Bone marrow (tissue), 2 donors: ENCODE data around the gene METAP1D.
"Not testable (repeated sequence)": the region's sequence is repeated elsewhere in the genome, so short reads cannot be mapped to it uniquely, and the experiment has no call there.

Source experiments
- DNase-seq, 2 donors: peaks; one replicate each; lab custom pipeline; 2025; lab: John Stamatoyannopoulos, UW

METAP1D gene

DNA sequence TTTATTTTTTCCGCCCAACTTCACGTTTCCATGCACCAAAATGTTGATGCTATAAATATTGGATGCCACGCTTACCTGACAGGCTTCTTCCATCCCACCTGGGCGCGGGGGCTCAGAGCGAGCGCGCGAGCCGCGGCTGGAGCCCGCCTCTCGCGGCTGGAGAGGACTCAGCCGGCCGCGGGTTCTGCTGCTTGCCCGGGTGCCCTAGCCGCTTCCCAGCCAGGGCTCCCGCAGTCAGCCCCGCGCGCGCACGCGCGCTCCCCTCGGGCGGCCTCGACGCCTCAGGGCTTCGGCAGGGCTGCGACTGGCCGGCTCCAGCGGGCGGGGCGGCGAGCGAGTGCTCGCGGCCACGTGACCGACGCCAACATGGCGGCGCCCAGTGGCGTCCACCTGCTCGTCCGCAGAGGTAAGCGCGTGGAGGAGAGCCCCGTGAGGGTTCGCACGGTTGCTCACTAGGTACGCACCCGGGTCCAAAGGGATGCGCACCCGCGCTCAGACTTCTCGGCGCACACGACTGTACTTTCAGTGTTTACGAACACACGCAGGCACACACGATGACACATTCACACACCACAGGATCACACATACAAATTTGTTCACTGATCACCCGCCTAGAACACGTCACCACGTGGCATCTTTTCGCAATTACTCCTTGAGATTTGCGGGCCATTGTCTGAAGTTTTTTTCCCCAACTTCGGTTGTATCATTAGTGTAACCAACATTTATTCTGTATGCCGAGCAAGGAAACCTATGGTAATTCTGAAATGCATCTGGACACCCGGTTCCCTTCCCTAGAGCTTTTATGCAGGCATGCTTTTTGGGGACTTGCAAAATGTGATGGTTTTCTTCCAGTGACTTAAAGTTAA, at the start of gene METAP1D:
METAP1D (plus strand) TSS at position 350 of the 866 bp plus-strand sequence; CDS start at position 367, 17 bp downstream.
- DNase-seq: peak; percentile 68 to 70

- DNase-seq: no peak
Observed at GRCh38 chr2:171952276-171952675, 47.5 kb upstream of the METAP1D start.

GRCh38 chr2:171952748-171953147, 47.0 kb upstream of the METAP1D start:
- DNase-seq: no peak

DNA sequence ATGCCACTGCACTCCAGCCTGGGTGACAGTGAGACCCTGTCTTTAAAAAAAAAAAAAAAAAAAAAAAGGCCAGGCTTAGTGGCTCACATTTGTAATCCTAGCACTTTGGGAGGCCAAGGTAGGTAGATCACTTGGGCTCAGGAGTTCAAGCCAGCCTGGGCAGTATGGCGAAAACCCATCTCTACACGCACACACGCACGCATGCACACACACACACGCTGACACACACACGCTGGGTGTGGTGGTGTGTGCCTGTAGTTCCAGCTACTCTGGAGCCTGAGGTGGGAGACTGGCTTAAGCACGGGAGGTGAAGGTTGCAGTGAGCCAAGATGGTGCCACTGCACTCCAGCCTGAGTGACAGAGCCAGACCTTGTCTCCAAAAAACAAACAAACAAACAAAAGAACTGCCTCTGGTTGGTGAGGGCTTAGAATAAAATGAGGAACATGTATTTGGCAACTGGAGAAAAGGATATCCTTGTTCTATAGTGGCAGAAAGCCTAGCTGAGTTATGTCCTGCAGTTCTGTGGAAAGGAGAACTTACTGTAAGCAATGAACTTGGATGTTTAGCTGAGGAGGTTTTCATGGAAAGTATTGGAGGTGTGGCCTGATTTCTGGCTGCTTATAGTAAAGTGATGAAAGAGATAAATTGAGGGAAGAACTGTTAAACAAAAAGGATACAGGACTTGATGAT, 43.5 kb upstream of the METAP1D start:
- DNase-seq: peak in 1 of 2 donors; percentile 54

GRCh38 chr2:171957061-171957460, 42.7 kb upstream of the METAP1D start:
- no peak for DNase-seq

- DNase-seq: no peak
Observed at GRCh38 chr2:171958475-171958874, 41.3 kb upstream of the METAP1D start.

DNA sequence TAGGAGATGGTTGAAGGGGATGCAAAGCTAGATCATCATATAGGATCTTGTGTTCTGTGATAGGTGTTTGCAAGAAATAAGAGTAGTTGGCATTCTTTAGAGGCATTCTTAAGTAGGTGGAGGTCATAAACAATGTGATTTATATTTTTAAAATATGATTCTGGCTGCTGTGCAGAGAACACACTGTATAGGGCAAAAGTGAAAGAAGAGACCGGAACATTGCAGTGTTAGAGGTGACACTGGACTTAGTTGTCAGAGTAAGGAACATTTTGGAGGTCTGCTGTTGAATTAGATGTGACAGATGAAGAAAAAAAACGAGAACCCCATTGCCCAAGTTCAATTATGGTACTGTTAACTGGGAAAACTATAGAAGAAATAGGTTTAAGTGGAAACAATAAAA, 39.8 kb upstream of the METAP1D start:
- no peak for DNase-seq

- DNase-seq: no peak
Observed at GRCh38 chr2:171960570-171960969, 39.2 kb upstream of the METAP1D start.

DNA sequence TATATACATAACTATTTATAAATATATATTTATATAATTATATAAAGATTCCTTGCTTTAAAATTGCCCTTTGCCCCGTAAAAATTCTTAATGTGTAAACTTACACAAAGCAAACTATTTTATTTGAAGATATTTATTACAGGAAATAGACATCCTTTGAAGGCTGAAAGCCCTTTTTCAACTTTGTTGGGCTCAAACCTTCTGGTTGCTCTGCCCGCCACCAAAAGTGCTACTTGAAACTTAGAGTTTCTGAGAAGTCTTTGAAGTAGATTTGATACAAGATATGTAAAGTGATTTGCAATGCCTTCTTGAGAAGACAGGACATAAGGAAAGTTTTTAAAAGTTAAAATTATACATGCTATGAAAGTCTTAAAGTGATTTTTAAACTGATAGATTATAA, 36.6 kb upstream of the METAP1D start:
- DNase-seq: no peak

DNA sequence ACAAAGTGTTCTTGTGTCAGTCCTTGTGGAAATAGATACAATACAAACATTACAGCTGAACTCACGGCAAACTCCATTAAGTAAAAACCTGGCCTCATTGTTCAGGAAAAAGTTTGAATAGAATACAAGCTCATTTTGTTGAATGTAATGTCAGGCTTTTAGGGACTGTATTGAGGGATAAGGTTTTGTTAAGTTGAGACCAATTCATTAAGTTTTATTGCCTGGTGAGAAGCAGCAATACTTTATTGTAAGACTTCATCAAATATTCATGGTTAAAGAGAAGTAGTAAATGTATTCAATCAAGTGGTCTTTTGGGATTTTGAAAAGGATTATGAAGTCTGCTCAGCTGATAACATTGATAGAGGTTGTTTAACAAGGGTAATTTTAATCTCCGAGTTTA, 35.4 kb upstream of the METAP1D start:
- DNase-seq: no peak

DNA sequence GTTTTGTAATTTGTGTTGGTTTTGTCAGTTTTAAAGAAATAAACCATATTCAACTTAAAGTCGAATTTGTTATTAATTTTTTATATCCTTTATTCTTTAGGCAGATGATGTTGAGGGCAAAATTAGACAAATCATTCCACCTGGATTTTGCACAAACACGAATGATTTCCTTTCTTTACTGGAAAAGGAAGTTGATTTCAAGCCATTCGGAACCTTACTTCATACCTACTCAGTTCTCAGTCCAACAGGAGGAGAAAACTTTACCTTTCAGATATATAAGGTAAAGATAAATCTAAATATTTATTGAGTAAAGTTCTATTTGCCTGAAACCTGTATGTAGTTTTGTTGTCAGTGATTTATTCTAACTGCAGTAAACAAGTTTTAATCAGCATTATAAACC, 34.5 kb upstream of the METAP1D start:
- no peak for DNase-seq

GRCh38 chr2:171965661-171966060, 34.1 kb upstream of the METAP1D start:
- DNase-seq: no peak

GRCh38 chr2:171966235-171966634, 33.5 kb upstream of the METAP1D start:
- DNase-seq: no peak

- no peak for DNase-seq
Observed at GRCh38 chr2:171966688-171967087, 33.1 kb upstream of the METAP1D start.

- no peak for DNase-seq
Observed at GRCh38 chr2:171968509-171968908, 31.2 kb upstream of the METAP1D start.

DNA sequence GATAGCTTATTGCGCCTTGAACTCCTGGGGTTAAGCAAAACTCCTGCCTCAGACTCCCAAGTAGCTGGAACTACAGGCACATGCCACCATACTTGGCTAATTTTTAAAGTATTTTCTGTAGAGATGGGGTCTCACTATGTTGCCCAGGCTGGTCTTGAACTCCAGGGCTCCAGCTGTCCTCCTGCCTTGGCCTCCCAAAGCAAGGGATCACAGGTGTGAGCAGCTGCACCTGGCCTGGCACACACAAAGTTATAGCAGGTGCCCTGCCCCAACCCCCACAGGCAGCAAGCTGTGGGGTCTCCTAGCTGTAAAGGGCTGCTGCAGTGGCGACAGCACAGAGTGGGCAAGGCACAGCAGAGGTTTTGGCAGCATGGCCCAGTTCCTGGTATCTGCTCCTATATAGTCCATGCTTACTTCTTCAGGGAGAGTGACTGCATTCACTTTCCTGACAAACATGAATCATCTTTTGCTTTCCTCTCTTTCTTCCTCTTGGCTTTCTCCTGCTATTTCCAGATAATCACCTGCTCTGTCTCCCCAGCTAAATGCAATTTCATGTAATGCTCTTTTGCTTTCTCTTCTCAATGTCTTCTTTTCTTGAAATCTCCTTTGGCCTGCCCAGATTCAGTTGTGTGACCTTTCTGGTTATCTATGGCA, 27.3 kb upstream of the METAP1D start:
- no peak for DNase-seq

GRCh38 chr2:171979103-171979502, 20.6 kb upstream of the METAP1D start:
- DNase-seq: no peak

DNA sequence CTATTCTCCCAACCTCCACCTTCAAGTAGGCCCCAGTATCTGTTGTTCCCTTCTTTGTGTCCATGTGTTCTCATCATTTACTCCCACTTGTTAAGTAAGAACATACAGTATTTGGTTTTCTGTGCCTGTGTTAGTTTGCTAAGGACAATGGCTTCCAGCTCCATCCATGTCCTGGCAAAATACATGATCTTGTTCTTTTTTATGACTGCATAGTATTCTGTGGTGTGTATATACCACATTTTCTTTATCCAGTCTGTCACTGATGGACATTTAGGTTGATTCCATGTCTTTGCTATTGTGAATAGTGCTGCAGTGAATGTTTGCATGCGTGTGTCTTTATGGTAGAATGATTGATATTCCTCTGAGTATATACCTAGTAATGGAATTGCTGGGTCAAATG, 15.8 kb upstream of the METAP1D start:
- not testable (repeated sequence) for DNase-seq

GRCh38 chr2:171985076-171985475, 14.7 kb upstream of the METAP1D start:
- DNase-seq: no peak

GRCh38 chr2:171986778-171987177, 13.0 kb upstream of the METAP1D start:
- no peak for DNase-seq

DNA sequence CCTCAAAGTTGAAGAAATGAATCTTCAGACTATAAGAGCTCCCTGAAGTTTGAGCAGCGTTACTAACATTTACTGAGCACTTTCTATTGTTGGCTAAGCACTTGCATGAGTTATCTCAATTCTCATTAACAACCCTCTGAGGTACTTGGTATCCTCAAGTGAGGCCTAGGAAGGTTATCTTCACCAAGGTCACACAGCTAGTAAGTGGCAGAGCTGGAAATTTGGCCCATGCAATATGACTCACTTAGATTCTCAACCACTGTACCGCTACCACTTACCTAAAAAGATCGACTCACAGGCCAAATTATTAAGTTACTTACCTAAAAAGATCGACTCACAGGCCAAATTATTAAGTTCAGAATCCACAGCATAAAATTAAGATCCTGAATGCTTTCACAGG, 8.7 kb upstream of the METAP1D start:
- DNase-seq: no peak

- no peak for DNase-seq
Observed at GRCh38 chr2:171995586-171995985, 4.2 kb upstream of the METAP1D start.

GRCh38 chr2:171996021-171996420, 3.7 kb upstream of the METAP1D start:
- DNase-seq: no peak
